CD4-positive, alpha-beta memory T cell (primary cell): ENCODE data around the gene ARFRP1. TPM values are rescaled to one million over a fixed set of nuclear protein-coding genes. Genes with fewer than 3 reads are reported as not detected.

ENCODE experiments used
- CTCF ChIA-PET: fragments of 350-600 bp; sonication (Branson Sonifier 250); formaldehyde crosslinking; loops from one replicate; lab custom pipeline; 2021; ENCODE audit warnings: inconsistent platforms; ENCODE audit not compliant: partially characterized antibody; lab: Charles Lee
- POLR2A ChIA-PET: fragments of 350-600 bp; sonication (Branson Sonifier 250); formaldehyde crosslinking; loops from one replicate; lab custom pipeline; 2021; ENCODE audit not compliant: partially characterized antibody; lab: Charles Lee
- DNase-seq, 5 donors: peaks; one replicate each; pipeline versions ENCODE4 v3.0.0 to v3.0.0-alpha.2; 2020 to 2022; ENCODE audit warnings: mixed read lengths in 1 of 5
- H3K27ac ChIP-seq: one replicate; pipeline ENCODE4 v1.7.0; 2013; ENCODE audit warnings: low read depth, low read length
- H3K27me3 ChIP-seq: 2 replicates; pipeline ENCODE4 v1.7.0; 2013; ENCODE audit warnings: mild to moderate bottlenecking, low read length, moderate library complexity; ENCODE audit not compliant: insufficient read depth
- H3K36me3 ChIP-seq: 2 replicates; pipeline ENCODE4 v1.7.0; 2013; ENCODE audit warnings: mild to moderate bottlenecking, low read length, moderate library complexity; ENCODE audit not compliant: insufficient read depth
- H3K4me1 ChIP-seq: 2 replicates; pipeline ENCODE4 v1.7.0; 2013; ENCODE audit warnings: mild to moderate bottlenecking, low read length, moderate library complexity; ENCODE audit not compliant: insufficient read depth
- H3K4me3 ChIP-seq, 2 donors: one replicate each; pipeline ENCODE4 v1.7.0; 2013; ENCODE audit warnings: low read length in 2 of 2, mild to moderate bottlenecking in 1 of 2
- H3K9me3 ChIP-seq, 2 donors: one replicate each; pipeline ENCODE4 v1.7.0; 2013; ENCODE audit warnings: low read length in 2 of 2, control low read depth in 1 of 2; ENCODE audit not compliant: control insufficient read depth in 1 of 2
- H3K27ac Mint-ChIP-seq, 7 donors: one replicate each; pipeline ENCODE4 v1.8.0; 2020 to 2021; ENCODE audit warnings: mixed read lengths in 7 of 7, mild to moderate bottlenecking in 6 of 7, inconsistent platforms in 3 of 7, moderate library complexity in 3 of 7
- H3K27me3 Mint-ChIP-seq, 2 donors: one replicate each; pipeline ENCODE4 v1.8.0; 2020 to 2021; ENCODE audit warnings: mixed read lengths in 2 of 2
- H3K36me3 Mint-ChIP-seq, 2 donors: one replicate each; pipeline ENCODE4 v1.8.0; 2020 to 2021; ENCODE audit warnings: mixed read lengths in 2 of 2, inconsistent platforms in 1 of 2, mild to moderate bottlenecking in 1 of 2
- H3K4me1 Mint-ChIP-seq, 4 donors: one replicate each; pipeline ENCODE4 v1.8.0; 2020 to 2021; ENCODE audit warnings: mixed read lengths in 4 of 4, mild to moderate bottlenecking in 1 of 4
- H3K4me3 Mint-ChIP-seq, 8 donors: one replicate each; pipeline ENCODE4 v1.8.0; 2020 to 2021; ENCODE audit warnings: mixed read lengths in 8 of 8, mild to moderate bottlenecking in 7 of 8, moderate library complexity in 6 of 8, inconsistent platforms in 3 of 8
- H3K9me3 Mint-ChIP-seq, 8 donors: one replicate each; pipeline ENCODE4 v1.8.0; 2020 to 2021; ENCODE audit warnings: mixed read lengths in 8 of 8, mild to moderate bottlenecking in 5 of 8, inconsistent platforms in 3 of 8, moderate library complexity in 1 of 8
- intact Hi-C: fragments of 100-400 bp; cut with micrococcal nuclease; formaldehyde crosslinking; loops from one replicate; pipeline ENCODE4 v1.15.1; 2023
- polyA plus RNA-seq, 2 donors: library from polyadenylated mRNA; unstranded; fragments of 300-500 nt; fragmentation: Illumina TruSeq; gene quantifications; one replicate each; pipeline ENCODE4 v1.2.3, GENCODE V29; 2021
- total RNA-seq, 2 experiments: library from RNA; stranded (reverse); gene quantifications; one replicate each; pipeline ENCODE4 v1.2.3, GENCODE V29; 2021

ARFRP1 gene
- total and polyA plus RNA-seq, 4 experiments from 2014 or later = 65.5 to 92.0 (median 76.0) TPM

- H3K4me3 ChIP-seq = no peak overlapping the region
- peaks cover 25% of the 10 kb centered on the region for H3K4me1 ChIP-seq
- no peaks in the 10 kb centered on the region for H3K9me3 ChIP-seq
- POLR2A ChIA-PET = interaction anchor here (1.4 to 5.7 kb wide), 2 partner anchors 10 to 40 kb away, joined by 3 to 98 read pairs; partner anchors contain the start of genes ARFRP1, LIME1, SLC2A4RG and ZGPAT
- no peak overlapping the region for H3K4me3 Mint-ChIP-seq
- peaks cover 8 to 32% (median 14%) of the 10 kb centered on the region in 4 donors for H3K4me1 Mint-ChIP-seq
- peaks cover 6 to 8% of the 10 kb centered on the region in 2 donors for H3K36me3 Mint-ChIP-seq
- peaks cover 5% of the 10 kb centered on the region for H3K36me3 ChIP-seq
- no peak overlapping the region for H3K27ac ChIP-seq
- no peaks in the 10 kb centered on the region for H3K9me3 Mint-ChIP-seq
- no peak overlapping the region for H3K27ac Mint-ChIP-seq
- no peaks in the 10 kb centered on the region for H3K27me3 Mint-ChIP-seq
- DNase-seq = no peak
- intact Hi-C loops = no loop called here
- no peaks in the 10 kb centered on the region for H3K27me3 ChIP-seq
- CTCF ChIA-PET = no interaction called here
Measured at GRCh38 chr20:63747622-63748069, 39.9 kb upstream of the ARFRP1 start.

GRCh38 chr20:63746751-63747315 lies 39.1 kb upstream of the ARFRP1 start:
- H3K27me3 Mint-ChIP-seq = no peaks in the 10 kb centered on the region
- H3K9me3 Mint-ChIP-seq = no peaks in the 10 kb centered on the region
- no peak overlapping the region for H3K27ac ChIP-seq
- H3K9me3 ChIP-seq = no peaks in the 10 kb centered on the region
- peaks cover 23% of the 10 kb centered on the region for H3K4me1 ChIP-seq
- no peak overlapping the region for H3K27ac Mint-ChIP-seq
- H3K4me3 ChIP-seq = no peak overlapping the region
- peaks cover 6 to 8% of the 10 kb centered on the region in 2 donors for H3K36me3 Mint-ChIP-seq
- H3K4me3 Mint-ChIP-seq = no peak overlapping the region
- no peaks in the 10 kb centered on the region for H3K27me3 ChIP-seq
- no peak for DNase-seq
- intact Hi-C loops = no loop called here
- H3K4me1 Mint-ChIP-seq = peaks cover 7 to 28% (median 14%) of the 10 kb centered on the region in 4 donors
- ChIA-PET CTCF (no interaction called here), POLR2A (interaction anchor here (5.7 kb wide), 1 partner anchor 9 kb away, joined by 98 read pairs; the partner anchor contains the start of genes LIME1 and SLC2A4RG)
- peaks cover 5% of the 10 kb centered on the region for H3K36me3 ChIP-seq

DNA sequence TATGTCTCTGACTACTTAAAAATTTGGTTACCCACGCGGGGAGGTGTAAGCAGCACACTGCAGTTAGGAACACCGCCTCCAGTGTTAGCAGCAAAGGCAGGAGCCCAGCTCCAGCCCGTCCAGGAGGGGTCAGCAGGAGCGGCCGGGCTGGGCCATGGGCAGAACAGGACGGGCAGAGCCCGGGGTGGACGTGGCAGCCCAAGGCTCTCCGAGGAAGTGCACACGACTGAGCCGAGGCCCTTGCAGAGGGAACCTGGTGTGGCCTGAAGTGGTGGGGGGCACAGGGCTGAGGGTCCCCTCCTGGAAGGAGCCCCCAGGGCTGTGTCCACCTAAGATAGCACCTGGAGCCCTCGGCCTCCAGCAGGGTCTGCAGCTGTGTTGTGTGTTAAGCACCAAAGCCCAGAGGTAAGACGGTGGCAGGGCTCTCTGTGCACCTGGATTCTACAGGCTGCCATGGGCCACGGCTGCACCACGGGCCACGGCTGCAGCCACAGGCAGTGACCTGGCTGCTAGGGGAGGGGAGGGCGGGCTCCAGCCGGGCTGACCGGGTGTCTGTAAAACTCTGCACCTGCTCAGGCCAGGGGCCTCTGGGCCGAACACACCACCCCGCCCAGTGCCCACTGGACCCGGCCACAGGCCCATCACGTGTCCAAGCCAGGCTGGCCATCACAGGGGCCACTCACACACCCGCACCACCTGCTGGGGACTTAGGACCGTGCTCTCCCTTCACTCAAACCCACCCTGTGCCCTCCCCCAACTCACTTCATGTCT lies 38.4 kb upstream of the ARFRP1 start:
- Histone ChIP-seq H3K36me3 (peaks cover 5% of the 10 kb centered on the region), H3K4me1 (peaks cover 25% of the 10 kb centered on the region), H3K4me3 (no peak overlapping the region), H3K9me3 (no peaks in the 10 kb centered on the region), H3K27me3 (no peaks in the 10 kb centered on the region), H3K27ac (no peak overlapping the region)
- Mint-ChIP-seq H3K27me3 (no peaks in the 10 kb centered on the region), H3K36me3 (peaks cover 6 to 8% of the 10 kb centered on the region in 2 donors), H3K27ac (peak overlapping the region in 1 of 7 donors; percentile 62), H3K9me3 (no peaks in the 10 kb centered on the region), H3K4me1 (peaks cover 5 to 23% (median 12%) of the 10 kb centered on the region in 4 donors), H3K4me3 (no peak overlapping the region)
- DNase-seq = no peak
- CTCF ChIA-PET = no interaction called here
- POLR2A ChIA-PET = interaction anchor here (1.7 kb wide), 1 partner anchor 10 kb away, joined by 12 read pairs; the partner anchor contains the start of gene LIME1
- intact Hi-C loops = no loop called here

DNA sequence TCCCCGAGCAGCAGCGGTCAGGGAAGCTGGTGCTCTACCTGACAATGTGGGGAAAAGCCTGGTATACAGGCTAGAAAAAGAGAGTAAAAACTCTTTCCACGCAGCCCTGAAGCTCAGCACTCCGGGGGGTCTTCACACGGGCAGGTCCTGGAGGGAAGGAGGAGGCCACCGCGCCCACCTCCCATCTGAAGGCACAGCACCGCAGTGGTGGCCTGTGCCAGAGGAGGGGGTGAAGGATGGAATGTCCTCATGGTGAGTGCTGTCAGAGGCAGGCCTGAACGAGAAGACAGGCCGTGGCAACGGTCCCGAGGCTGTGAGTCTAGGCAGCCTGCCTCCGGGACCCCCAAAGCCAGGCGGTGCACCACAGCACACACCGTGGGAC lies 37.6 kb upstream of the ARFRP1 start:
- Histone ChIP-seq H3K4me3 (no peak overlapping the region), H3K27me3 (no peaks in the 10 kb centered on the region), H3K27ac (no peak overlapping the region), H3K9me3 (no peaks in the 10 kb centered on the region), H3K4me1 (peaks cover 23% of the 10 kb centered on the region), H3K36me3 (peaks cover 5% of the 10 kb centered on the region)
- DNase-seq = no peak
- Mint-ChIP-seq H3K4me1 (peaks cover 3 to 16% (median 7%) of the 10 kb centered on the region in 4 donors), H3K9me3 (no peaks in the 10 kb centered on the region), H3K27me3 (no peaks in the 10 kb centered on the region), H3K4me3 (no peak overlapping the region), H3K36me3 (peaks cover 6 to 8% of the 10 kb centered on the region in 2 donors), H3K27ac (no peak overlapping the region)
- CTCF ChIA-PET = no interaction called here
- POLR2A ChIA-PET = interaction anchor here (1.7 kb wide), 1 partner anchor 9 kb away, joined by 12 read pairs; the partner anchor contains the start of gene LIME1
- intact Hi-C loops = no loop called here

DNA sequence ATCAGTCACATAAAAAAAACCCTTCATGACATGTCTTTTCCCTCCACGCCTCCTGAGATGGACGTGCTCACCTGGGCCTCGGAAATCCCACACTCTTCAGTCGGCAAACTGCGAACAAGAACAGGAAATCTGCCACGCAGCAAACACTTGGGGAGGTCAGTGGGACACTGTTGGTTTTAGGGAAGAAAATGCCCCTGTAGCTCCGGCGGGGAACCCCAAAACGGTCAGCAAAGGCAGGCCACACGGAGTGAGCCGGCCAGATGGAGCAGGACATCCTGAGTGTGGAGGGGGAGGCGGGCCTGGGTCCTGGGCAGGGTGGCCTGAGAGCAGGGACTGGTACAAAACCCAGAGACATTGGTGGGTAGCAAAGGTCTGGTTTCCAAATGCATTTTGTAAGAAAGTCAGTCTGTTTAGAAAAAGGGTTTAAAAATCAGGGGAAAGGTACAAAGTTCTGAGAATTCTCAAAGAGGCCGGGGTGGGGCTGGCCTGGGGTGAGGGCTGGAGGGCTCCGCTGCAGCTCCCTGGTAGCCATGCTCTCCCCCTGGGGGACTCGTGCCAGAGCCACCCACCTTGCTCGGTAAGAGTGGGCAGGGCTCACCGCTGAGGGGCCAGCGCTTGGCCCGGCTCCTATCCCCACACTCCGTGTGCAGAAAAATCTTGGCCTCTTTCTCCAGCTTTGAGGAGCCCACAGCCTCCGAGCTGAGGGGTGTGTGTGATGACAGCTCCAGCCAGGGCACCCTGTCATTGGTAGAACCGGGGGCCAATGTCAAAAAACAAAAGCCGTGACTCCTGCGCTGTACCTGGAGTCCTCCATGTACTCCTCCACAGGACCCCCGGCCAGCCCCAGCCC lies 37.0 kb upstream of the ARFRP1 start:
- intact Hi-C loops = no loop called here
- H3K27ac ChIP-seq = no peak overlapping the region
- CTCF ChIA-PET = interaction anchor here (1.1 kb wide), 1 partner anchor 42 kb away, joined by 3 read pairs; no protein-coding TSS in a partner anchor
- Mint-ChIP-seq H3K4me1 (peaks cover 3 to 10% (median 6%) of the 10 kb centered on the region in 4 donors), H3K27me3 (no peaks in the 10 kb centered on the region), H3K36me3 (peaks cover 6 to 8% of the 10 kb centered on the region in 2 donors), H3K4me3 (no peak overlapping the region), H3K27ac (peak overlapping the region in 1 of 7 donors; percentile 80), H3K9me3 (no peaks in the 10 kb centered on the region)
- peaks cover 5% of the 10 kb centered on the region for H3K36me3 ChIP-seq
- POLR2A ChIA-PET = interaction anchor here (0.7 to 1.7 kb wide), 3 partner anchors 8 to 224 kb away, joined by 3 to 12 read pairs (median 7); partner anchors contain the start of genes ARFRP1, LIME1, PPDPF and ZGPAT
- H3K9me3 ChIP-seq = no peaks in the 10 kb centered on the region
- H3K4me3 ChIP-seq = no peak overlapping the region
- no peak for DNase-seq
- H3K27me3 ChIP-seq = no peaks in the 10 kb centered on the region
- peaks cover 17% of the 10 kb centered on the region for H3K4me1 ChIP-seq

GRCh38 chr20:63744158-63744557 lies 36.4 kb upstream of the ARFRP1 start:
- intact Hi-C loops = no loop called here
- Histone ChIP-seq H3K4me1 (peaks cover 13% of the 10 kb centered on the region), H3K36me3 (peaks cover 5% of the 10 kb centered on the region), H3K4me3 (no peak overlapping the region), H3K27me3 (no peaks in the 10 kb centered on the region), H3K9me3 (no peaks in the 10 kb centered on the region), H3K27ac (no peak overlapping the region)
- Mint-ChIP-seq H3K27ac (peak overlapping the region in 2 of 7 donors; percentile 59 to 80), H3K36me3 (peaks cover 6 to 8% of the 10 kb centered on the region in 2 donors), H3K27me3 (no peaks in the 10 kb centered on the region), H3K4me1 (peaks cover 0 to 5% (median 4%) of the 10 kb centered on the region in 4 donors), H3K4me3 (no peak overlapping the region), H3K9me3 (no peaks in the 10 kb centered on the region)
- POLR2A ChIA-PET = interaction anchor here (0.9 to 1.3 kb wide), 2 partner anchors 37 to 101 kb away, joined by 3 to 7 read pairs; partner anchors contain the start of genes ARFRP1 and ZGPAT
- CTCF ChIA-PET = interaction anchor here (1.1 kb wide), 1 partner anchor 42 kb away, joined by 3 read pairs; no protein-coding TSS in a partner anchor
- DNase-seq = no peak
